ENCODE measurements around the gene ENTPD8.

DNA sequence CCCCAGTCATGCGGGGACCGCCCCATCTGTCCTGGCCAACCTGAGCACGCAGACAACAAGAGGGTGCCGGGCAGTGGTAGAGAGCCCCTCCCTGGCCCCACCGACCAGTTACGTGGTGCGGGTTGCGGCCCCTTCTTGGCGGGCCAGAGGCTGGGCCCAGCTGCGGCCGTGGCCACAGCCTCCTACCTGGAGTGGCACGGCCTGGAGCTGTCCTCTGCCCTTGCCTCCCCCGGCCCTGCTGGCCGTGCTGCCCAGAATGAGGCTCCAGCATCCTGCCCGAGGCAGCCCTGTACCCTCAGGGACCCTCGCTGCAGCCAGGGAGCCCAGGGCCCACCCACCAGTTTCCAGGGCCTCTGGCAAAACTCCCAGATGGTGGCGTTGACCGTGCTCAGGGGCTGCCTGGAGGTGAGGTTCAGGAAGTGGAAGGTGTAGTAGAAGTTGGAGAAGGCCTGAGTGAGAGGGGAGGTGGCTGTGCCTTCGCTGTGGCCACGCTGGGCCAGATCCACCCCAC is 5.7 kb downstream of the ENTPD8 start:
- TF ChIP-seq CTCF (conservative IDR thresholded peaks at IDR 0.05 in 1 of 2, IDR thresholded peaks at IDR 0.05 in 1 of 2; ENCODE audit: extremely low read depth in 1 of 2, insufficient read depth in 1 of 2, low read depth in 1 of 2, low read length in 2 of 2) (no peak), EZH2 (IDR thresholded peaks at IDR 0.05; ENCODE audit: borderline replicate concordance, low read length) (no peak)
